Cardiac muscle cell (in vitro differentiated cells and primary cell): ENCODE data around the gene TRMT44. TPM values are rescaled to one million over a fixed set of nuclear protein-coding genes. Genes with fewer than 3 reads are reported as not detected.
"Not testable (repeated sequence)": the region's sequence is repeated elsewhere in the genome, so short reads cannot be mapped to it uniquely, and the experiment has no call there.

Experiments
- DNase-seq, 2 donors: peaks; one replicate each; pipeline versions ENCODE4 v3.0.0 to v3.0.0-alpha.2; 2010 to 2017; ENCODE audit warnings: low read depth in 1 of 2, low spot score in 1 of 2
- H3K27ac ChIP-seq: fragments of 200-600 bp; sonication (generic); 2 replicates; pipeline ENCODE4 v1.5.1; 2016
- H3K27me3 ChIP-seq: fragments of 200-600 bp; sonication (generic); 2 replicates; pipeline ENCODE4 v1.6.0; 2016; ENCODE audit warnings: control low read depth
- H3K36me3 ChIP-seq: fragments of 200-600 bp; sonication (generic); 2 replicates; pipeline ENCODE4 v1.5.1; 2016; ENCODE audit warnings: control low read depth
- H3K4me1 ChIP-seq: fragments of 200-600 bp; sonication (generic); 2 replicates; pipeline ENCODE4 v1.8.1; 2017; ENCODE audit warnings: low read depth, mild to moderate bottlenecking, mixed run types
- H3K4me3 ChIP-seq: fragments of 200-600 bp; sonication (generic); 2 replicates; pipeline ENCODE4 v1.5.1; 2016; ENCODE audit warnings: mild to moderate bottlenecking
- H3K9me3 ChIP-seq: fragments of 200-600 bp; sonication (generic); 2 replicates; pipeline ENCODE4 v1.5.1; 2017; ENCODE audit warnings: low read depth, mild to moderate bottlenecking, control low read depth
- CTCF ChIP-seq: IDR thresholded peaks from 2 replicates; pipeline ENCODE4 v1.5.1; 2012; ENCODE audit warnings: low read depth, mild to moderate bottlenecking, low read length
- polyA plus RNA-seq: library from polyadenylated mRNA; unstranded; fragments of >200 nt; fragmentation: Nextera tagmentation; extraction: Ambion mirVana; gene quantifications from 2 replicates; pipeline ENCODE4 v1.2.1, GENCODE V29; 2016
- total RNA-seq: library from RNA; depleted of rRNA; stranded (reverse); fragments of >200 nt; gene quantifications from 2 replicates; pipeline ENCODE4 v1.2.3, GENCODE V29; 2016

TRMT44 gene
- total and polyA plus RNA-seq, 2 experiments from 2014 or later, result 20.6 to 66.9 TPM

GRCh38 chr4:8478371-8478770 lies 37.8 kb downstream of the TRMT44 start:
- no peak for DNase-seq
- Histone ChIP-seq H3K27me3 (no peaks in the 10 kb centered on the region), H3K36me3 (peaks cover 8% of the 10 kb centered on the region), H3K9me3 (no peaks in the 10 kb centered on the region), H3K27ac (no peak overlapping the region), H3K4me1 (no peaks in the 10 kb centered on the region), H3K4me3 (no peak overlapping the region)
- TF ChIP-seq CTCF, result no peak

- no peak for TF ChIP-seq CTCF
- Histone ChIP-seq H3K27ac (no peak overlapping the region), H3K27me3 (no peaks in the 10 kb centered on the region), H3K9me3 (no peaks in the 10 kb centered on the region), H3K4me1 (no peaks in the 10 kb centered on the region), H3K4me3 (no peak overlapping the region), H3K36me3 (peaks cover 8% of the 10 kb centered on the region)
- peak in 1 of 2 donors; percentile 12 for DNase-seq
Observed at GRCh38 chr4:8478801-8479744, 38.5 kb downstream of the TRMT44 start.

GRCh38 chr4:8480221-8480620 lies 39.6 kb downstream of the TRMT44 start:
- no peak for TF ChIP-seq CTCF
- peaks cover 8% of the 10 kb centered on the region for H3K36me3 ChIP-seq
- no peak overlapping the region for H3K27ac ChIP-seq
- no peaks in the 10 kb centered on the region for H3K4me1 ChIP-seq
- no peak overlapping the region for H3K4me3 ChIP-seq
- H3K9me3 ChIP-seq, result no peaks in the 10 kb centered on the region
- H3K27me3 ChIP-seq, result no peaks in the 10 kb centered on the region
- no peak for DNase-seq

- H3K27me3 ChIP-seq, H3K9me3 ChIP-seq, DNase-seq, H3K27ac ChIP-seq, H3K4me1 ChIP-seq, H3K36me3 ChIP-seq, H3K4me3 ChIP-seq: not testable (repeated sequence)
Observed at GRCh38 chr4:8486643-8487042, 46.1 kb downstream of the TRMT44 start.

GRCh38 chr4:8488791-8489369 lies 48.3 kb downstream of the TRMT44 start:
- H3K27me3 ChIP-seq, result no peaks in the 10 kb centered on the region
- H3K4me1 ChIP-seq, result no peaks in the 10 kb centered on the region
- H3K27ac ChIP-seq, result no peak overlapping the region
- no peak overlapping the region for H3K4me3 ChIP-seq
- H3K9me3 ChIP-seq, result no peaks in the 10 kb centered on the region
- no peaks in the 10 kb centered on the region for H3K36me3 ChIP-seq
- no peak for DNase-seq
- no peak for TF ChIP-seq CTCF

- not testable (repeated sequence) for H3K4me1 ChIP-seq, H3K9me3 ChIP-seq, H3K36me3 ChIP-seq, H3K27me3 ChIP-seq, H3K4me3 ChIP-seq, H3K27ac ChIP-seq, DNase-seq
Observed at GRCh38 chr4:8491478-8491877, 50.9 kb downstream of the TRMT44 start.
